Activated CD4-positive, alpha-beta T cell treated with anti-CD3 and anti-CD28 coated beads, Interleukin-2, amount 50 U/mL, for 48 hours (primary cell): ENCODE data around the gene CLK3.
A peak's percentile ranks its signal among the peaks of the same experiment; 100 is the strongest.
"Not testable (repeated sequence)": the region's sequence is repeated elsewhere in the genome, so short reads cannot be mapped to it uniquely, and the experiment has no call there.

Source experiments
- DNase-seq, 2 experiments: peaks; one replicate each; pipeline ENCODE4 v3.0.0-alpha.2; 2020

The CLK3 gene

DNA sequence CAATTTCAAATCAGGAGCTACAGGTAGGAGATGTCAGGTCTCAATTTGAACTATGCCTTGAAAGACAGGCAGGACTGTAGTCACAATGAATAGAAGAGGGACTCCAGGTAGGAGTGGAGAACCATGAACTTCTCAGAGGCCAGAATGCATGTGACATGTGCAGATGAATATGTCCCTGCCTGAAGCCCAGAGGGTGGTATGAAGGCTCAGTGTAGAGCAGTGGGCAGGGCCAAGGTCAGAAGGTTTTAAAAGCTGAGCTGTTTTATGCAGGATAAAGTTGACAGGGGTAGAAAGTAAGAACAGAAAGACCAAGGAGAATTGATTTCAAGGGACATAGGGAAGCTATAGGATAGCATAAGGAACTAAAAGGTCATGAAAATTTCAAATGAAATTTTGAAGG is 30.8 kb downstream of the CLK3 start:
- no peak for DNase-seq

- DNase-seq: no peak
These were observed 32.6 kb downstream of the CLK3 start for GRCh38 chr15:74648051-74648842.

- no peak for DNase-seq
These were observed 35.7 kb downstream of the CLK3 start for GRCh38 chr15:74651242-74651741.

- no peak for DNase-seq
These were observed 37.9 kb downstream of the CLK3 start for GRCh38 chr15:74653426-74654102.

GRCh38 chr15:74655424-74655823 is 39.8 kb downstream of the CLK3 start:
- DNase-seq: peak; percentile 18 to 33

DNA sequence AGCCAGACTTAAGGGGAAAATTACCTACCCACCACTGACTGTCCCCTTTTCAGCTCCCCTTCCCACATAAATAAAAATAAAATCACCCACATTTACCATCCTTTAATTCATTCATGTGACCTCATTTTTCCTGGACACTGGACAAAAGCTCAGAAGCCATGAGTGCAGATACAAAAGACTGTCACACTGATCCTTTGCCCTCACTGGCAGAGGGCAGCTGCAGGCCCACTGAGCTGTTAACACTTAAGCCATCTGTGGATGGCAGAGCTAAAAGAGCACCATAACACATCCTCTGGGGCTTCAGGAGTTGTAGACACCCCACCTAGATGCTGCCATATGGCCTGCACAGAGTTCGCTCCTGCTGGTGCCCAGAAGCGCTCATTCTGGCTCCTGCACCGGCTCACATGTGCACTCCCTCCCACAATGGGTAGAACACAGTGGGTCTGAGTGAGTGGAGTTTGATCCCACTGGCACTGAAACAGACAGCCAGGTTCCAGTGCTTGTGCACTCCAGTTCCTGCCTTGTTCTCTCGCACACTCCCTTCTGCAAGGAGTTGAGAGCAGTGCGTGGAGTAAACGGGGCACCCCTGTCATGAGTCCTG is 41.4 kb downstream of the CLK3 start:
- no peak for DNase-seq

GRCh38 chr15:74657846-74658245 is 42.2 kb downstream of the CLK3 start:
- DNase-seq: no peak

DNA sequence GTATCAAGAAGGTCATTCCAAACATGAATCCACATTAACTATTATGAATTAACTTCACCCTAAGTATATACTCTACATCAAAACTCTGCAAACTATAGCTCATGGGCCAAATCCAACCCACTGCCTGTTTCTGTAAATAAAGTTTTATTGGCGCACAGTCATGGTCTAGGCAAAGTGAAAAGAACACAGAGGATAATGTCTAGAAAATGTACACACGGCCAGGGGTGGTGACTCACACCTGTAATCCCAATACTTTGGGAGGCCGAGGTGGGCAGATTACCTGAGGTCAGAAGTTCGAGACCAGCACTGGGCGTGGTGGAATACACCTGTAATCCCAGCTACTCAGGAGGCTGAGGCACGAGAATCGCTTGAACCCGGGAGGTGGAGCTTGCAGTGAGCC is 45.6 kb downstream of the CLK3 start:
- DNase-seq: not testable (repeated sequence)

- DNase-seq: no peak
These were observed 46.6 kb downstream of the CLK3 start for GRCh38 chr15:74662064-74662860.

- DNase-seq: no peak
These were observed 47.8 kb downstream of the CLK3 start for GRCh38 chr15:74663303-74664027.

GRCh38 chr15:74664028-74664616 is 48.5 kb downstream of the CLK3 start:
- no peak for DNase-seq

DNA sequence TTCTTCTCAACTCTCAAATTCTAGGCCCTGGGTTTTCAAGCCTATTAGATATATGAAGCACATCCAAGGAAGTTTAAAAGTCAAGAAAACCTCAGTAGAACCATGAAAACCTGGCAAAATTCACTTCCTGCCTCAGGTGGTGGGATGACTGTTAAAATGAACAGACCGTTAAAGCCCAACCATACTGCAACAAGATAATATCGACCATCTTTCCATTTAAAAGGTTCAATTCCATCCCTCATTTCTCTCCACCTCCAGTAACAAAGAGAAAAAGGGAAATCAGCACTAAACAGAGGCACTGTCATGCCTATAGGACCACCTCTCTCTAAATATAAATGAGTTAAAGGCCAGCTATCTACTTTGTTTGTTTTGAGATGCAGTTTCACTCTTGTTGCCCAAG is 49.0 kb downstream of the CLK3 start:
- DNase-seq: no peak

GRCh38 chr15:74667975-74668374 is 52.3 kb downstream of the CLK3 start:
- no peak for DNase-seq

GRCh38 chr15:74669627-74670026 is 54.0 kb downstream of the CLK3 start:
- no peak for DNase-seq

GRCh38 chr15:74674161-74674560 is 58.5 kb downstream of the CLK3 start:
- DNase-seq: no peak

- no peak for DNase-seq
These were observed 61.2 kb downstream of the CLK3 start for GRCh38 chr15:74676801-74677200.
